ENCODE data around the gene ACTR8. TPM values are rescaled to one million over a fixed set of nuclear protein-coding genes. Genes with fewer than 3 reads are reported as not detected.

ACTR8 gene
- total RNA-seq, 2 donors from 2014 or later: 20.6 to 54.5 TPM

DNA sequence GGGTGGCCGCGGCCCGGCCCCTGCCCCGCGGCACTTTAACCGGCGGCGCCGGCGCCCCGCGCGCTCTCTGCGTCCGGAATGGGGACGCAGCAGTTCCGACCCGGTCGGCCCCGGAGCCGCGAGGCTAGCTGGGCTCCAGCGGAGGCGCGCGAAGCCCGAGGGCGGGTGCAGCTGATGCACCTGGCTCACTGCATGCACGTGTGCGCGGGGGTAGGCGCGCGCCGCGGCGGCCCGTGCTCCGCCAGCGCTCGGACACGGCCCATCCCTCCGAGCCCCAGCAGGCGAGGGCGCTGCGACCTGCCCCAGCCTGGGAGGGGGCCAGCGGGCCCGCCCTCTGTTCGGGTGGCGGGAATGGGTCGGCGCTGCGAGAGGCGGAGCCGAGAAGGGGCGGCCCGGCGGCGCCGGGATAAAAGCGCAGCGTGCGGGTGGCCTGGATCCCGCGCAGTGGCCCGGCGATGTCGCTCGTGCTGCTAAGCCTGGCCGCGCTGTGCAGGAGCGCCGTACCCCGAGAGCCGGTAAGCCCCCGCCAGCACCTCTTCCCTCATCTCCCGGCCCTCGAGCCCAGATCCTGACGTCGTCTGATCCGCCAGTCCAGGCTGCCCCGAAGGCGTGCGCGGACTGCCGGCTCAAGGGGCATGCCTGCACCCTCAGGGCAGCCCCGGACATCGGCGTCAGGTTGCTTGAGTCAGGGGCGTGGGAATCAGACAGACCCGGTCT is 35.7 kb downstream of the ACTR8 start, which contains the start of the genes CHDH and IL17RB:
TSS of gene CHDH (minus strand) at position 286 of the 717 bp plus-strand sequence. CDS start 22,411 bp downstream, outside the sequence.
TSS of gene IL17RB (plus strand) at position 435 of the 717 bp plus-strand sequence. CDS start at position 456, 21 bp downstream.
- Histone ChIP-seq H3K4me1 (replicated peaks) (peaks cover 13% of the 10 kb centered on the region), H3K36me3 (no peaks in the 10 kb centered on the region), H3K4me3 (peak within 1 kb of the TSS; percentile 51 to 53), H3K27ac (peak within 1 kb of the TSS; percentile 85 to 96), H3K27me3 (replicated peaks; ENCODE audit: insufficient read depth) (no peaks in the 10 kb centered on the region), H3K9me3 (no peaks in the 10 kb centered on the region)
- WGBS: 5% methylated on average over 40 of the region's 91 CpGs
- intact Hi-C loops (cut with DNase I): no loop called here
- peak; percentile 85 for DNase-seq (ENCODE audit: low spot score)
- TF ChIP-seq, protein P1, sequence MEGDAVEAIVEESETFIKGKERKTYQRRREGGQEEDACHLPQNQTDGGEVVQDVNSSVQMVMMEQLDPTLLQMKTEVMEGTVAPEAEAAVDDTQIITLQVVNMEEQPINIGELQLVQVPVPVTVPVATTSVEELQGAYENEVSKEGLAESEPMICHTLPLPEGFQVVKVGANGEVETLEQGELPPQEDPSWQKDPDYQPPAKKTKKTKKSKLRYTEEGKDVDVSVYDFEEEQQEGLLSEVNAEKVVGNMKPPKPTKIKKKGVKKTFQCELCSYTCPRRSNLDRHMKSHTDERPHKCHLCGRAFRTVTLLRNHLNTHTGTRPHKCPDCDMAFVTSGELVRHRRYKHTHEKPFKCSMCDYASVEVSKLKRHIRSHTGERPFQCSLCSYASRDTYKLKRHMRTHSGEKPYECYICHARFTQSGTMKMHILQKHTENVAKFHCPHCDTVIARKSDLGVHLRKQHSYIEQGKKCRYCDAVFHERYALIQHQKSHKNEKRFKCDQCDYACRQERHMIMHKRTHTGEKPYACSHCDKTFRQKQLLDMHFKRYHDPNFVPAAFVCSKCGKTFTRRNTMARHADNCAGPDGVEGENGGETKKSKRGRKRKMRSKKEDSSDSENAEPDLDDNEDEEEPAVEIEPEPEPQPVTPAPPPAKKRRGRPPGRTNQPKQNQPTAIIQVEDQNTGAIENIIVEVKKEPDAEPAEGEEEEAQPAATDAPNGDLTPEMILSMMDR (IDR thresholded peaks at IDR 0.05): peak in 1 of 4 experiments; percentile 36
- TF ChIP-seq POLR2AphosphoS5 (IDR thresholded peaks at IDR 0.05) (peak; percentile 80), POLR2A (IDR thresholded peaks at IDR 0.05) (peak; percentile 75)

DNA sequence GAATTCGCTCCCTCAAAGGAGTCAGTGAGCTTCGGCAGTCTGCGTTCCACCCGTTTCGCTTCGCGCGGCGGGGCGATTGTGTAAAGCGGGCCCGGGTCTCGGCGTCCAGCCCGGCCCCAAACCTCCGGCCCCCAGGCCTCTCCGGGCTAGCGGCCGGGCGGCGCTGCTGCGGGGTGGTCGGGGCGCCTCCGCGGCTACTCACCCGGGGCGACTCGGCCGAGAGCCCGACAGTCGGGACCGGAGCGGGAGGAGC is 36.1 kb downstream of the ACTR8 start:
- Histone ChIP-seq H3K4me1 (replicated peaks) (peaks cover 13% of the 10 kb centered on the region), H3K4me3 (peak overlapping the region; percentile 51 to 53), H3K9me3 (no peaks in the 10 kb centered on the region), H3K36me3 (no peaks in the 10 kb centered on the region), H3K27ac (peak overlapping the region; percentile 85 to 96), H3K27me3 (replicated peaks; ENCODE audit: insufficient read depth) (no peaks in the 10 kb centered on the region)
- DNase-seq (ENCODE audit: low spot score): no peak
- 0% methylated on average over 30 of the region's 34 CpGs for WGBS
- intact Hi-C loops (cut with DNase I): no loop called here
- TF ChIP-seq, protein P1 (IDR thresholded peaks at IDR 0.05): no peak
- no peak for TF ChIP-seq POLR2AphosphoS5 (IDR thresholded peaks at IDR 0.05)
- no peak for TF ChIP-seq POLR2A (IDR thresholded peaks at IDR 0.05)

DNA sequence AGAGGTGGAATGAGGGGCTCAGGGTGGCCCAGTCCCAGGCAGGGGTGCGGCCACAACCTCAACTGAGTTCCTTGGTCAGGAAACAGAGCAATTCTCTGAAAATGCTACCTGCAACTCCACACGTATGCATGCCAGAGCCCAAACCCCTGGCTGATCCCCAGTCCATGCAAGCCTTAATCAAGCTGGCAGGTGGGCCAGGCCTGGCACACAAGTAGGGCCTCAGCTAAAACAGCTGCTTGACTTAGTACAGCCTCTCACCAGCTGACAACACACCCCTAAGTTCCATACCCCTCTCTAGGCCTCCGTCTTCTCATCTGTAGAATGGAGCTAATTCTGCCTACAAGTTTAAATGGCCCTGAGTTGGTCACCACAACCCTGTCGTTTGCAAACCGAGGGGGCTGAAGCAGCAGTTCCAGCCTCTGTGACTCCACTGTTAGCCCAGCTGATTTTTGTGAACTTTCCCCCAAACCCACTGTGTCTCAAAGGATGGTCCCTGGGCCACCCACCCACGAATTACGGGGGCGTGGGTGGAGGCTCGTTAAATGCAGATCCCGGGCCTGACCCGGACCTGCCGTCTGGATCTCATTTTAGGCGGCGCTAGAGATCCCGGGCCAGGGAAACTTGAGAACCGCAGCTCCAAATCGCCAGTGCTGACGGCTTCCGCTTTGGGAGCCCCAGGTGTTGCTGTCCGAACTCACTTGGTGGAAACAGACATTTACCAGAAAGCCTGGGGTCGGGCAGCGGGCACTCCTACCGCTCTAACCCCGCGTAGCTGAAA is 36.7 kb downstream of the ACTR8 start:
- H3K4me3 ChIP-seq: peak overlapping the region; percentile 51 to 53
- H3K9me3 ChIP-seq: no peaks in the 10 kb centered on the region
- peak; percentile 69 for DNase-seq (ENCODE audit: low spot score)
- no peaks in the 10 kb centered on the region for H3K36me3 ChIP-seq
- intact Hi-C loops (cut with DNase I): no loop called here
- H3K27ac ChIP-seq: peak overlapping the region; percentile 85 to 96
- H3K4me1 ChIP-seq (replicated peaks): peaks cover 13% of the 10 kb centered on the region
- no peaks in the 10 kb centered on the region for H3K27me3 ChIP-seq (replicated peaks; ENCODE audit: insufficient read depth)
- 15% methylated on average over 25 of the region's 25 CpGs for WGBS
- TF ChIP-seq POLR2AphosphoS5 (IDR thresholded peaks at IDR 0.05): peak; percentile 45
- TF ChIP-seq POLR2A (IDR thresholded peaks at IDR 0.05): no peak
- TF ChIP-seq, protein P1 (IDR thresholded peaks at IDR 0.05): peak in 3 of 4 experiments; percentile 13 to 49 (median 34)

DNA sequence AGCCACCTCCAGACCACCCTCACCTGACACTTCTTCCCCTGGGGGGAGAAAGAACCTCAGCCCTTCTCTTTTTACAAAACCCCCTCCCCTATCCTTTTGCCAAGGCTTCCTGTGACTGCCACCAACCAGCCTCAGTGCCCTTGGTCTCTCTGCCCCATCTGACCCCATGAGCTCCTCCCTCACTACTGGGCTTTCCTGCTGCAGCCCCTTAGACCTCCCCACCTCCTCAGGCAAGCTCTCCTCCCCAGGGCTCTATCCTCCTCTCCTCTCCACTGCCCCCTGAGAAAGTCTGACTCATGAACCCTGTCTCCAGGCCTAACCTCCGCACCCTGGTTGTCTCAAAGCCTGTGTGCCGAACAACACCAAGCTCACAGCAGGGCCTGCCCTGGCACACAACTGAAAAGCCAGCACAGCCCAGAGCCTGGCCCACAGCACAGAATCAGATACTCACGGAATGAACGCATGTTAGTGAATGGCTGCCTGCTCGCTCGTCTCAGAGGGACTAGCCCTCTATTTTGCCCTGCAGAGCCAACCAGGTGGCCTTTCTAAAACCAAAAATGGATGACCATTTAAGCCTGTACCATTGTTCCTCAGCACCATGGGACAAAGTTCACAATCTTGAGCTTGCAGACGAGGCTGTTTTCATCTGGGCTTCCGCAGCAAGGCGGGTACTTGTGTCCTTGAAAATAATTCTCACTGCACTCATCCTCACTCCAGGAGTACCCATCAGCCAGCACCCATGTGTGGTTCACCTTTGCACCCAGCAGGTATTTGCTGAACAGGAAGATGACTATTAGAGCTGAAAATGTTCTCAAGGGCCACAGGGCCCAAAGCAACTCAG is 37.5 kb downstream of the ACTR8 start:
- 91% methylated on average over 9 of the region's 9 CpGs for WGBS
- Histone ChIP-seq H3K27me3 (replicated peaks; ENCODE audit: insufficient read depth) (no peaks in the 10 kb centered on the region), H3K4me3 (peak overlapping the region in 1 of 2 donors; percentile 53), H3K36me3 (no peaks in the 10 kb centered on the region), H3K4me1 (replicated peaks) (peaks cover 13% of the 10 kb centered on the region), H3K9me3 (no peaks in the 10 kb centered on the region), H3K27ac (peak overlapping the region; percentile 85 to 96)
- DNase-seq (ENCODE audit: low spot score): no peak
- intact Hi-C loops (cut with DNase I): no loop called here
- TF ChIP-seq POLR2AphosphoS5 (IDR thresholded peaks at IDR 0.05) (no peak), POLR2A (IDR thresholded peaks at IDR 0.05) (no peak)
- TF ChIP-seq, protein P1 (IDR thresholded peaks at IDR 0.05): no peak

All from prostate gland (tissue), 2 donors.